CD4-positive, alpha-beta T cell (primary cell): Measurements from ENCODE around the gene ANO5. TPM values are rescaled to one million over a fixed set of nuclear protein-coding genes. Genes with fewer than 3 reads are reported as not detected.

Experiments used
- ATAC-seq: fragments of 200-7000 bp; cut with Tn5 transposase; one replicate; pipeline ENCODE4 v1.10.0; 2022; ENCODE audit warnings: mild to moderate bottlenecking; ENCODE audit not compliant: poor library complexity
- CTCF ChIA-PET: fragments of 350-600 bp; sonication (Branson Sonifier 250); formaldehyde crosslinking; loops from one replicate; lab custom pipeline; 2021; ENCODE audit warnings: antibody characterized with exemption, inconsistent platforms; lab: Charles Lee
- POLR2A ChIA-PET: fragments of 350-600 bp; sonication (Branson Sonifier 250); formaldehyde crosslinking; loops from one replicate; lab custom pipeline; 2021; ENCODE audit warnings: antibody characterized with exemption, inconsistent platforms; lab: Charles Lee
- DNase-seq, 14 experiments: peaks; one replicate each; pipeline ENCODE4 v3.0.0-alpha.2; 2013 to 2020; ENCODE audit warnings: mixed read lengths in 2 of 14
- H3K27ac ChIP-seq, 2 donors: one replicate each; pipeline versions ENCODE4 v1.5.1 to v1.7.0; 2013; ENCODE audit warnings: low read length in 2 of 2, low read depth in 1 of 2, mild to moderate bottlenecking in 1 of 2
- H3K27me3 ChIP-seq, 2 experiments: 1 replicate in 1 of 2; 2 replicates in 1 of 2; pipeline versions ENCODE4 v1.6.1 to v1.7.0; 2013; ENCODE audit warnings: low read length in 2 of 2, control low read depth in 1 of 2, mild to moderate bottlenecking in 1 of 2, moderate library complexity in 1 of 2; ENCODE audit not compliant: insufficient read depth in 2 of 2, control insufficient read depth in 1 of 2
- H3K36me3 ChIP-seq: one replicate; pipeline ENCODE4 v1.6.1; 2013; ENCODE audit warnings: low read length, control low read depth; ENCODE audit not compliant: insufficient read depth
- H3K4me1 ChIP-seq: one replicate; pipeline ENCODE4 v1.6.1; 2013; ENCODE audit warnings: low read length, control low read depth; ENCODE audit not compliant: insufficient read depth
- H3K4me3 ChIP-seq: one replicate; pipeline ENCODE4 v1.5.1; 2013; ENCODE audit warnings: mild to moderate bottlenecking, low read length, moderate library complexity
- H3K9me3 ChIP-seq, 2 experiments: 1 replicate in 1 of 2; 2 replicates in 1 of 2; pipeline versions ENCODE4 v1.6.1 to v1.7.0; 2013; ENCODE audit warnings: low read length in 2 of 2, mild to moderate bottlenecking in 2 of 2, control low read depth in 1 of 2, moderate library complexity in 1 of 2; ENCODE audit not compliant: control insufficient read depth in 1 of 2, insufficient read depth in 1 of 2
- H3K27ac Mint-ChIP-seq: one replicate; pipeline ENCODE4 v1.8.0; 2020; ENCODE audit warnings: mixed read lengths
- H3K27me3 Mint-ChIP-seq: one replicate; pipeline ENCODE4 v1.8.0; 2021; ENCODE audit warnings: mixed read lengths
- H3K36me3 Mint-ChIP-seq: one replicate; pipeline ENCODE4 v1.8.0; 2021; ENCODE audit warnings: low read depth, mixed read lengths
- H3K4me1 Mint-ChIP-seq: one replicate; pipeline ENCODE4 v1.8.0; 2021; ENCODE audit warnings: low read depth, mixed read lengths
- H3K4me3 Mint-ChIP-seq: one replicate; pipeline ENCODE4 v1.8.0; 2020; ENCODE audit warnings: mild to moderate bottlenecking, mixed read lengths
- H3K9me3 Mint-ChIP-seq: one replicate; pipeline ENCODE4 v1.8.0; 2020; ENCODE audit warnings: mixed read lengths
- CTCF ChIP-seq: fragments of 200-600 bp; IDR thresholded peaks from one replicate; pipeline ENCODE4 v1.8.0; 2022; ENCODE audit warnings: antibody characterized with exemption, mild to moderate bottlenecking
- intact Hi-C, 2 experiments: fragments of 100-400 bp; cut with DNase I in 1 of 2; cut with micrococcal nuclease in 1 of 2; formaldehyde crosslinking; loops; one replicate each; pipeline versions ENCODE4 v1.15.1 to v1.9.0; 2023 to 2025; cut with DNase I, micrococcal nuclease
- total RNA-seq, 174 experiments: library from RNA in 2 of 174; stranded (reverse) in 2 of 174; gene quantifications; one replicate each; pipeline ENCODE4 v1.2.3 and lab custom pipeline; 2021 to 2026

Gene ANO5
- total RNA-seq, 2 experiments from 2014 or later, result not detected

GRCh38 chr11:22165087-22165486, 27.8 kb upstream of the ANO5 start:
- H3K4me3 ChIP-seq, result no peak overlapping the region
- no peaks in the 10 kb centered on the region for H3K36me3 ChIP-seq
- H3K4me3 Mint-ChIP-seq, result no peak overlapping the region
- H3K9me3 ChIP-seq, result no peaks in the 10 kb centered on the region
- no peaks in the 10 kb centered on the region for H3K4me1 ChIP-seq
- POLR2A ChIA-PET, result no interaction called here
- no peak for DNase-seq
- no peak for TF ChIP-seq CTCF
- H3K36me3 Mint-ChIP-seq, result no peaks in the 10 kb centered on the region
- no peaks in the 10 kb centered on the region for H3K27me3 ChIP-seq
- H3K27ac Mint-ChIP-seq, result no peak overlapping the region
- CTCF ChIA-PET, result no interaction called here
- no peak overlapping the region for H3K27ac ChIP-seq
- no peaks in the 10 kb centered on the region for H3K9me3 Mint-ChIP-seq
- ATAC-seq, result no peak
- intact Hi-C loops, result no loop called here
- H3K4me1 Mint-ChIP-seq, result no peaks in the 10 kb centered on the region
- H3K27me3 Mint-ChIP-seq, result no peaks in the 10 kb centered on the region

GRCh38 chr11:22165759-22166513, 26.9 kb upstream of the ANO5 start:
- no peaks in the 10 kb centered on the region for H3K36me3 Mint-ChIP-seq
- ChIA-PET POLR2A (no interaction called here), CTCF (no interaction called here)
- Histone ChIP-seq H3K4me3 (no peak overlapping the region), H3K4me1 (no peaks in the 10 kb centered on the region), H3K36me3 (no peaks in the 10 kb centered on the region), H3K27ac (no peak overlapping the region), H3K27me3 (no peaks in the 10 kb centered on the region), H3K9me3 (no peaks in the 10 kb centered on the region)
- H3K4me1 Mint-ChIP-seq, result no peaks in the 10 kb centered on the region
- intact Hi-C loops, result no loop called here
- H3K27ac Mint-ChIP-seq, result no peak overlapping the region
- no peak for DNase-seq
- TF ChIP-seq CTCF, result no peak
- no peaks in the 10 kb centered on the region for H3K27me3 Mint-ChIP-seq
- no peak for ATAC-seq
- no peaks in the 10 kb centered on the region for H3K9me3 Mint-ChIP-seq
- no peak overlapping the region for H3K4me3 Mint-ChIP-seq

GRCh38 chr11:22169833-22170232, 23.1 kb upstream of the ANO5 start:
- Mint-ChIP-seq H3K9me3 (no peaks in the 10 kb centered on the region), H3K4me3 (no peak overlapping the region), H3K36me3 (no peaks in the 10 kb centered on the region), H3K4me1 (no peaks in the 10 kb centered on the region), H3K27me3 (no peaks in the 10 kb centered on the region), H3K27ac (no peak overlapping the region)
- ATAC-seq (no peak), DNase-seq (no peak)
- no peak overlapping the region for H3K4me3 ChIP-seq
- no peaks in the 10 kb centered on the region for H3K9me3 ChIP-seq
- POLR2A ChIA-PET, result no interaction called here
- no peaks in the 10 kb centered on the region for H3K36me3 ChIP-seq
- H3K4me1 ChIP-seq, result no peaks in the 10 kb centered on the region
- H3K27me3 ChIP-seq, result no peaks in the 10 kb centered on the region
- TF ChIP-seq CTCF, result no peak
- intact Hi-C loops, result no loop called here
- no peak overlapping the region for H3K27ac ChIP-seq
- CTCF ChIA-PET, result no interaction called here
